Measurements from ENCODE around the gene SLC12A2.

Gene SLC12A2

GRCh38 chr5:128169401-128170017, 85.9 kb downstream of the SLC12A2 start:
- no peak for DNase-seq (ENCODE audit: low spot score)

GRCh38 chr5:128172102-128172501, 88.5 kb downstream of the SLC12A2 start:
- no peak for DNase-seq (ENCODE audit: low spot score)

- no peak for DNase-seq (ENCODE audit: low spot score)
Observed at GRCh38 chr5:128174951-128175350, 91.4 kb downstream of the SLC12A2 start.

- DNase-seq (ENCODE audit: low spot score) = no peak
Observed at GRCh38 chr5:128192368-128192767, 108.8 kb downstream of the SLC12A2 start.

GRCh38 chr5:128193665-128194390, 110.3 kb downstream of the SLC12A2 start:
- DNase-seq (ENCODE audit: low spot score) = no peak

- DNase-seq (ENCODE audit: low spot score) = no peak
Observed at GRCh38 chr5:128195316-128195715, 111.8 kb downstream of the SLC12A2 start.

- no peak for DNase-seq (ENCODE audit: low spot score)
Observed at GRCh38 chr5:128196080-128196479, 112.5 kb downstream of the SLC12A2 start.

GRCh38 chr5:128196791-128197190, 113.2 kb downstream of the SLC12A2 start:
- no peak for DNase-seq (ENCODE audit: low spot score)

- DNase-seq (ENCODE audit: low spot score) = no peak
Observed at GRCh38 chr5:128197896-128198522, 114.4 kb downstream of the SLC12A2 start.

- DNase-seq (ENCODE audit: low spot score) = no peak
Observed at GRCh38 chr5:128199104-128199503, 115.5 kb downstream of the SLC12A2 start.

GRCh38 chr5:128199611-128200010, 116.0 kb downstream of the SLC12A2 start:
- DNase-seq (ENCODE audit: low spot score) = no peak

- DNase-seq (ENCODE audit: low spot score) = peak; percentile 81
Observed at GRCh38 chr5:128201065-128201926, 117.7 kb downstream of the SLC12A2 start.

- no peak for DNase-seq (ENCODE audit: low spot score)
Observed at GRCh38 chr5:128202320-128202719, 118.8 kb downstream of the SLC12A2 start.

GRCh38 chr5:128208436-128208835, 124.9 kb downstream of the SLC12A2 start:
- no peak for DNase-seq (ENCODE audit: low spot score)

- DNase-seq (ENCODE audit: low spot score) = no peak
Observed at GRCh38 chr5:128212191-128212806, 128.7 kb downstream of the SLC12A2 start.

- peak; percentile 49 for DNase-seq (ENCODE audit: low spot score)
Observed at GRCh38 chr5:128213340-128213739, 129.8 kb downstream of the SLC12A2 start.

- no peak for DNase-seq (ENCODE audit: low spot score)
Observed at GRCh38 chr5:128213833-128214232, 130.3 kb downstream of the SLC12A2 start.

- no peak for DNase-seq (ENCODE audit: low spot score)
Observed at GRCh38 chr5:128216285-128216684, 132.7 kb downstream of the SLC12A2 start.

GRCh38 chr5:128216860-128217531, 133.4 kb downstream of the SLC12A2 start:
- DNase-seq (ENCODE audit: low spot score) = no peak

GRCh38 chr5:128220841-128221240, 137.3 kb downstream of the SLC12A2 start:
- DNase-seq (ENCODE audit: low spot score) = no peak

- DNase-seq (ENCODE audit: low spot score) = no peak
Observed at GRCh38 chr5:128224336-128224735, 140.8 kb downstream of the SLC12A2 start.
